Mesendoderm (in vitro differentiated cells): ENCODE data around the gene CDH12.

Experiments
- DNase-seq: peaks from one replicate; pipeline ENCODE4 v3.0.0; 2013
- H2AK5ac ChIP-seq: 2 replicates; pipeline ENCODE4 v1.6.1; 2013; ENCODE audit warnings: low read length, inconsistent platforms
- H2BK120ac ChIP-seq: 2 replicates; pipeline ENCODE4 v1.6.1; 2013; ENCODE audit warnings: low read depth, mild to moderate bottlenecking, low read length, moderate library complexity, mixed read lengths
- H2BK15ac ChIP-seq: replicated peaks from 2 replicates; pipeline ENCODE4 v1.6.1; 2013; ENCODE audit warnings: low read depth, mild to moderate bottlenecking, moderate library complexity
- H2BK5ac ChIP-seq: 2 replicates; pipeline ENCODE4 v1.6.1; 2013; ENCODE audit warnings: low read length, inconsistent platforms
- H3K18ac ChIP-seq: 2 replicates; pipeline ENCODE4 v1.6.1; 2013; ENCODE audit warnings: mild to moderate bottlenecking, low read length, mixed read lengths
- H3K23ac ChIP-seq: one replicate; pipeline ENCODE4 v1.6.1; 2013; ENCODE audit warnings: low read length
- H3K27ac ChIP-seq: 2 replicates; pipeline ENCODE4 v1.5.1; 2013; ENCODE audit warnings: low read depth, mild to moderate bottlenecking, inconsistent platforms, low read length, moderate library complexity
- H3K27me3 ChIP-seq: 2 replicates; pipeline ENCODE4 v1.6.1; 2013; ENCODE audit warnings: low read length, control low read depth, mild to moderate bottlenecking, inconsistent platforms; ENCODE audit not compliant: insufficient read depth, poor library complexity
- H3K36me3 ChIP-seq: 2 replicates; pipeline ENCODE4 v1.6.1; 2013; ENCODE audit warnings: low read length, inconsistent platforms; ENCODE audit not compliant: control insufficient read depth, insufficient read depth
- H3K4ac ChIP-seq: one replicate; pipeline ENCODE4 v1.6.1; 2013; ENCODE audit warnings: low read depth, mild to moderate bottlenecking, low read length, moderate library complexity
- H3K4me1 ChIP-seq: 2 replicates; pipeline ENCODE4 v1.6.1; 2013; ENCODE audit warnings: low read depth, low read length, inconsistent platforms; ENCODE audit not compliant: control insufficient read depth
- H3K4me2 ChIP-seq: 2 replicates; pipeline ENCODE4 v1.6.1; 2013; ENCODE audit warnings: low read length
- H3K4me3 ChIP-seq: 2 replicates; pipeline ENCODE4 v1.5.1; 2013; ENCODE audit warnings: mild to moderate bottlenecking, low read length
- H3K56ac ChIP-seq: one replicate; pipeline ENCODE4 v1.6.1; 2013; ENCODE audit warnings: low read length
- H3K79me1 ChIP-seq: 2 replicates; pipeline ENCODE4 v1.6.1; 2013; ENCODE audit warnings: low read length, inconsistent platforms
- H3K79me2 ChIP-seq: 2 replicates; pipeline ENCODE4 v1.6.1; 2013; ENCODE audit warnings: mild to moderate bottlenecking, low read length; ENCODE audit not compliant: control insufficient read depth, insufficient read depth
- H3K9ac ChIP-seq: 2 replicates; pipeline ENCODE4 v1.6.1; 2013; ENCODE audit warnings: low read length, inconsistent platforms
- H4K5ac ChIP-seq: one replicate; pipeline ENCODE4 v1.6.1; 2013; ENCODE audit warnings: low read length
- H4K8ac ChIP-seq: one replicate; pipeline ENCODE4 v1.6.1; 2013; ENCODE audit warnings: low read depth, mild to moderate bottlenecking, control low read depth, low read length, moderate library complexity
- WGBS: extraction: QIAGEN DNeasy Blood & Tissue Kit; methylation state at CpG from one replicate; pipeline ENCODE4 v1.1.7; 2013; ENCODE audit warnings: low lambda C conversion rate, missing lambda C conversion rate; ENCODE audit not compliant: insufficient coverage; ENCODE audit errors: extremely low coverage; 5-methylcytosine and 5-hydroxymethylcytosine counted together

Gene CDH12

DNA sequence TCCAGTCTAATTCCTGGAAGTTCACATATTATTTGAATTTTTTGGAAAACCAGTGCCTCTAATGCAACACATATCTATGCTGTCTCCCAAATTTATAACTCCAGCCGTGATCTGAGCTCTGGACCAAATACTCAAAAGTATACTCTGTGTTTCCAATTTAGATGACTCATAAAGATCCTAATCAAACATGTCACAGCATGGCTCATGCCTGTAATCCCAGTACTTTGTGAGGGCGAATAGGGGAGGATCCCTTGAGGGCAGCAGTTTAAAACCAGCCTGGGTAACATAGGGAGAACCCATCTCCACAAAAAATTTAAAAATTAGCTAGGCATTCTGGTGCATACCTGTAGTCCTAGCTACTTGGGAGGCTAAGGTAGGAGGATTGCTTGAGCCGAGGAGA lies 388.0 kb downstream of the CDH12 start:
- no peak overlapping the region for H2AK5ac ChIP-seq
- H3K27me3 ChIP-seq, result no peaks in the 10 kb centered on the region
- no peak overlapping the region for H2BK120ac ChIP-seq
- no peak overlapping the region for H3K18ac ChIP-seq
- H3K23ac ChIP-seq, result no peak overlapping the region
- no peaks in the 10 kb centered on the region for H3K79me2 ChIP-seq
- no peak for DNase-seq
- H3K4me3 ChIP-seq, result no peak overlapping the region
- H2BK15ac ChIP-seq, result no peak overlapping the region
- no peak overlapping the region for H3K27ac ChIP-seq
- no peak overlapping the region for H3K56ac ChIP-seq
- H3K79me1 ChIP-seq, result no peaks in the 10 kb centered on the region
- H3K36me3 ChIP-seq, result no peaks in the 10 kb centered on the region
- no peak overlapping the region for H4K8ac ChIP-seq
- no peak overlapping the region for H2BK5ac ChIP-seq
- no peak overlapping the region for H3K4ac ChIP-seq
- no peak overlapping the region for H3K9ac ChIP-seq
- no peaks in the 10 kb centered on the region for H3K4me1 ChIP-seq
- WGBS, result no CpG with 5 or more reads among the region's 3 CpGs
- no peak overlapping the region for H3K4me2 ChIP-seq
- H4K5ac ChIP-seq, result no peak overlapping the region

GRCh38 chr5:22460189-22460588 lies 393.0 kb downstream of the CDH12 start:
- Histone ChIP-seq H4K8ac (no peak overlapping the region), H2BK120ac (no peak overlapping the region), H3K9ac (no peak overlapping the region), H2BK15ac (no peak overlapping the region), H3K4me3 (no peak overlapping the region), H3K36me3 (no peaks in the 10 kb centered on the region), H3K27me3 (no peaks in the 10 kb centered on the region), H3K56ac (no peak overlapping the region), H4K5ac (no peak overlapping the region), H3K23ac (no peak overlapping the region), H2AK5ac (no peak overlapping the region), H3K4me1 (no peaks in the 10 kb centered on the region), H3K4me2 (no peak overlapping the region), H3K18ac (no peak overlapping the region), H3K4ac (no peak overlapping the region), H2BK5ac (no peak overlapping the region), H3K79me1 (no peaks in the 10 kb centered on the region), H3K79me2 (no peaks in the 10 kb centered on the region), H3K27ac (no peak overlapping the region)
- WGBS, result no CpG with 5 or more reads among the region's 4 CpGs
- DNase-seq, result no peak

- no peak overlapping the region for H3K4me2 ChIP-seq
- no peaks in the 10 kb centered on the region for H3K27me3 ChIP-seq
- no peak overlapping the region for H2AK5ac ChIP-seq
- H3K4me1 ChIP-seq, result no peaks in the 10 kb centered on the region
- no peaks in the 10 kb centered on the region for H3K36me3 ChIP-seq
- H3K9ac ChIP-seq, result no peak overlapping the region
- H3K18ac ChIP-seq, result no peak overlapping the region
- H3K56ac ChIP-seq, result no peak overlapping the region
- H4K5ac ChIP-seq, result no peak overlapping the region
- H3K27ac ChIP-seq, result no peak overlapping the region
- no peak overlapping the region for H3K4me3 ChIP-seq
- no peaks in the 10 kb centered on the region for H3K79me2 ChIP-seq
- no CpG with 5 or more reads among the region's 2 CpGs for WGBS
- H2BK15ac ChIP-seq, result no peak overlapping the region
- no peak overlapping the region for H4K8ac ChIP-seq
- H2BK5ac ChIP-seq, result no peak overlapping the region
- H3K23ac ChIP-seq, result no peak overlapping the region
- no peak for DNase-seq
- H3K79me1 ChIP-seq, result no peaks in the 10 kb centered on the region
- H3K4ac ChIP-seq, result no peak overlapping the region
- H2BK120ac ChIP-seq, result no peak overlapping the region
Measured at GRCh38 chr5:22432905-22433304, 420.2 kb downstream of the CDH12 start.

GRCh38 chr5:22431840-22432239 lies 421.3 kb downstream of the CDH12 start:
- H3K4me2 ChIP-seq, result no peak overlapping the region
- no peak overlapping the region for H2BK15ac ChIP-seq
- no peak overlapping the region for H3K4ac ChIP-seq
- no peaks in the 10 kb centered on the region for H3K27me3 ChIP-seq
- H3K18ac ChIP-seq, result no peak overlapping the region
- no peak overlapping the region for H3K23ac ChIP-seq
- no peak overlapping the region for H4K8ac ChIP-seq
- no peak overlapping the region for H3K4me3 ChIP-seq
- H3K36me3 ChIP-seq, result no peaks in the 10 kb centered on the region
- H3K4me1 ChIP-seq, result no peaks in the 10 kb centered on the region
- no peaks in the 10 kb centered on the region for H3K79me2 ChIP-seq
- H3K9ac ChIP-seq, result no peak overlapping the region
- H3K79me1 ChIP-seq, result no peaks in the 10 kb centered on the region
- no CpG with 5 or more reads among the region's 3 CpGs for WGBS
- H3K56ac ChIP-seq, result no peak overlapping the region
- no peak overlapping the region for H2AK5ac ChIP-seq
- H4K5ac ChIP-seq, result no peak overlapping the region
- H3K27ac ChIP-seq, result no peak overlapping the region
- no peak overlapping the region for H2BK5ac ChIP-seq
- no peak for DNase-seq
- H2BK120ac ChIP-seq, result no peak overlapping the region

DNA sequence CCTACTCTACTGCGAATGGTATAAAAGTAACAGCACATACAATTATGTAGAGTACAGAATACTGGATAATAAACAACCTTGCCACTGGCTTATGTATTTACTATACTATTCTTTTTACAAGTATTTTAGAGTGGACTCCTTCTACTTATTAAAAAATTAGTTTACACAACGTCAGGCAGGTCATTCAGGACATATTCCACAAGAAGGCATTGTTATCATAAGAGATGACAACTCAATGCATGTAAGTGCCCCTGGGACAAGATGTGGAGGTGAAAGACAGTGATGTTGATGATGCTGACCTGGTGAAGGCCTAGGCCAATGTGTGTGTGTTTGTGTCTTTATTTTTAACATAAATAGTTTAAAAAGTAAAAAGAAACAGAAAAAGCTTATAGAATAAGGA lies 421.7 kb downstream of the CDH12 start:
- no peak overlapping the region for H3K4me2 ChIP-seq
- H2BK120ac ChIP-seq, result no peak overlapping the region
- H2BK5ac ChIP-seq, result no peak overlapping the region
- H3K79me1 ChIP-seq, result no peaks in the 10 kb centered on the region
- H2AK5ac ChIP-seq, result no peak overlapping the region
- H2BK15ac ChIP-seq, result no peak overlapping the region
- H3K4ac ChIP-seq, result no peak overlapping the region
- H3K56ac ChIP-seq, result no peak overlapping the region
- H3K18ac ChIP-seq, result no peak overlapping the region
- H3K27me3 ChIP-seq, result no peaks in the 10 kb centered on the region
- H3K79me2 ChIP-seq, result no peaks in the 10 kb centered on the region
- H3K23ac ChIP-seq, result no peak overlapping the region
- DNase-seq, result no peak
- no peaks in the 10 kb centered on the region for H3K4me1 ChIP-seq
- H4K5ac ChIP-seq, result no peak overlapping the region
- no peak overlapping the region for H3K4me3 ChIP-seq
- no peak overlapping the region for H3K9ac ChIP-seq
- H3K36me3 ChIP-seq, result no peaks in the 10 kb centered on the region
- H4K8ac ChIP-seq, result no peak overlapping the region
- no CpG with 5 or more reads among the region's 2 CpGs for WGBS
- no peak overlapping the region for H3K27ac ChIP-seq

DNA sequence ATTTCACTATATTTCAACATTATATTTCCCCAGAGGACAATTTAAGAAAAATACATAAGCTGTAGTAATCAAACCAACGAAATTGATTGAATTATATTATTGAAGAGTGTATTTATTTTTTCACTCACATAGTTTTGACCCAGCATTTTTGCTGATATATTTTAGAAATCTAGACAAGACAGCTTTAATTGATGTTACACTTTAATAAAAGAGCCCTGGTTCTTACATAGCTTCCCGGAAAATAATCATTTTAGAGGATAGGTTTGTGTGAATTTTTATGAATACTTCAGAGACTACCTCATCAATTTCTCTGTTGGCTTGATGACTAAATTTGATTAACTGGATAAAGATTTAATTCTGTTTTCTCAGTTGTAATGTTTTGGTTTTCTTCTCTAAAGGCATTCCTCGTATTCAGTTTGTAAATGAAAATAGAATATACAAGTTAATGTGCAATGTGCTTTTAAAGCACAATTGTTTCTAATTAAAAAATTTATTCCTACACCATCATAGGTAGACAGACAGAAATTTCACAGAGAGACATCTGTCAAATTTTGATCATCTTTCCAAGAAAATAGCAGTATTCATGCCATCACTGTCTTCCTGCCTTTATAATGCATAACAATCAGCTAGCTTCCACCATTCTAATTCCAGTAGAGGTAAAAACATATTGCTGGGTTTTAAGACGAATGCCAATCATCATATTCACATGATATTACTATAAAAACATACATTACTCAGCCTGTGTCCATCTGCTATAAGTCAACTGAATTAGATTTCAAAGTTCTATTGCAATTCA lies 441.4 kb downstream of the CDH12 start:
- Histone ChIP-seq H2AK5ac (no peak overlapping the region), H4K8ac (no peak overlapping the region), H3K27ac (no peak overlapping the region), H3K23ac (no peak overlapping the region), H4K5ac (no peak overlapping the region), H3K4me2 (no peak overlapping the region), H3K9ac (no peak overlapping the region), H2BK120ac (no peak overlapping the region), H3K18ac (no peak overlapping the region), H3K4ac (no peak overlapping the region), H3K79me2 (no peaks in the 10 kb centered on the region), H3K27me3 (no peaks in the 10 kb centered on the region), H2BK15ac (no peak overlapping the region), H3K56ac (no peak overlapping the region), H3K4me3 (no peak overlapping the region), H2BK5ac (no peak overlapping the region), H3K79me1 (no peaks in the 10 kb centered on the region), H3K36me3 (no peaks in the 10 kb centered on the region), H3K4me1 (no peaks in the 10 kb centered on the region)
- no peak for DNase-seq
- WGBS, result no CpG with 5 or more reads among the region's 4 CpGs
